Panc1 (cell line): ENCODE data around the gene TNFAIP8L3.

ENCODE experiments used
- CTCF ChIP-seq: fragments of 450-650 bp; IDR thresholded peaks from 2 replicates; pipeline ENCODE4 v1.5.1; 2017; ENCODE audit warnings: mild to moderate bottlenecking
- POLR2AphosphoS5 ChIP-seq: IDR thresholded peaks from 2 replicates; pipeline ENCODE4 v1.6.1; 2012; ENCODE audit warnings: mild to moderate bottlenecking, low read depth, low read length, moderate library complexity
- REST ChIP-seq, 2 experiments: IDR thresholded peaks; 2 replicates each; pipeline ENCODE4 v1.6.1; 2011 to 2012; ENCODE audit warnings: low read depth in 2 of 2, control low read depth in 1 of 2, low read length in 1 of 2, mild to moderate bottlenecking in 1 of 2, moderate library complexity in 1 of 2; ENCODE audit not compliant: insufficient read depth in 1 of 2
- SIN3A ChIP-seq: IDR thresholded peaks from 2 replicates; pipeline ENCODE4 v1.6.1; 2012; ENCODE audit warnings: low read depth, mild to moderate bottlenecking, low read length, moderate library complexity, borderline replicate concordance; ENCODE audit not compliant: insufficient read depth
- TCF7L2 ChIP-seq: IDR thresholded peaks from 2 replicates; pipeline ENCODE4 v1.6.1; 2011; ENCODE audit warnings: mild to moderate bottlenecking, low read depth, low read length, inconsistent platforms

DNA sequence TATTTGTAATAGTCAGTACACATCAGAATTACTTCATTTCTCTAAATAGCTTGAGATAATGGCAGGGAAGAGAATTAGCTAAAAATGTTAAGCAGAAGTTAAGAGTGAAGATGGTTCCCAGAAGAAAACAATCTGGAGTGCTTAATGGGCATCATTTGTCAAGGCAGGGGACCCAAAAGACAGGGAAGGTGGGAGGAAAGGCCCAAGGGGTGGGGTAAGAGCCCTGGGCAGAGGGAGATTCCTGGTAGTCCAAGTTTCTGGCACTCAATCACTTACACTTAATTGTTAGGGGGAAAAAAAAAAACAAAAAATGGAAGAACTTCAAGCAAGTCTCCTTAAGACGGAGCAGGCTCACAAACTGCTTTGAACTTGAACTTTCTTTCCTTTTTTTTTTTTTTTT lies 28.9 kb downstream of the TNFAIP8L3 start:
- TF ChIP-seq CTCF (no peak), SIN3A (no peak), POLR2AphosphoS5 (no peak), REST (IDR thresholded peaks at IDR 0.05; ENCODE audit: insufficient read depth in 1 of 2, low read depth in 2 of 2, low read length in 1 of 2) (no peak), TCF7L2 (no peak)
